Smooth muscle cell (in vitro differentiated cells): ENCODE measurements around the gene CDC42EP3. TPM values are rescaled to one million over a fixed set of nuclear protein-coding genes. Genes with fewer than 3 reads are reported as not detected.
A peak's percentile ranks its signal among the peaks of the same experiment; 100 is the strongest.

Source experiments
- DNase-seq: peaks from one replicate; lab custom pipeline; 2025; ENCODE audit not compliant: unreplicated experiment; lab: John Stamatoyannopoulos, UW
- H2AFZ ChIP-seq: fragments of 200-600 bp; sonication (generic); 2 replicates; pipeline ENCODE4 v1.6.0; 2016; ENCODE audit warnings: antibody characterized with exemption, low read depth, mild to moderate bottlenecking
- H3F3A ChIP-seq: fragments of 200-600 bp; sonication (generic); 2 replicates; pipeline ENCODE4 v1.6.0; 2017; ENCODE audit warnings: antibody characterized with exemption, low read depth
- H3K27ac ChIP-seq: fragments of 200-600 bp; sonication (generic); 2 replicates; pipeline ENCODE4 v1.5.1; 2016; ENCODE audit warnings: low read depth, mild to moderate bottlenecking
- H3K27me3 ChIP-seq: fragments of 200-600 bp; sonication (generic); 2 replicates; pipeline ENCODE4 v1.6.1; 2016; ENCODE audit warnings: low read depth, mild to moderate bottlenecking
- H3K36me3 ChIP-seq: fragments of 200-600 bp; sonication (generic); 2 replicates; pipeline ENCODE4 v1.5.1; 2016; ENCODE audit warnings: low read depth
- H3K4me1 ChIP-seq: fragments of 200-600 bp; sonication (generic); 2 replicates; pipeline ENCODE4 v1.5.1; 2016; ENCODE audit warnings: low read depth
- H3K4me2 ChIP-seq: fragments of 200-600 bp; sonication (generic); 2 replicates; pipeline ENCODE4 v1.6.0; 2016; ENCODE audit warnings: mild to moderate bottlenecking
- H3K4me3 ChIP-seq: fragments of 200-600 bp; sonication (generic); 2 replicates; pipeline ENCODE4 v1.5.1; 2016; ENCODE audit warnings: mild to moderate bottlenecking
- H3K79me2 ChIP-seq: fragments of 200-600 bp; sonication (generic); 2 replicates; pipeline ENCODE4 v1.6.0; 2016; ENCODE audit warnings: low read depth, mild to moderate bottlenecking
- H3K9ac ChIP-seq: fragments of 200-600 bp; sonication (generic); 2 replicates; pipeline ENCODE4 v1.6.0; 2016; ENCODE audit warnings: low read depth
- H3K9me3 ChIP-seq: fragments of 200-600 bp; sonication (generic); replicated peaks from 2 replicates; pipeline ENCODE4 v1.5.1; 2016; ENCODE audit warnings: low read depth
- H4K20me1 ChIP-seq: fragments of 200-600 bp; sonication (generic); 2 replicates; pipeline ENCODE4 v1.6.0; 2016; ENCODE audit warnings: low read depth
- WGBS: methylation state at CpG from one replicate; pipeline ENCODE4 v1.1.7; 2016; ENCODE audit warnings: low lambda C conversion rate; 5-methylcytosine and 5-hydroxymethylcytosine counted together
- polyA plus RNA-seq: library from polyadenylated mRNA; unstranded; fragments of >200 nt; fragmentation: Nextera tagmentation; extraction: Ambion mirVana; gene quantifications from 2 replicates; pipeline ENCODE4 v1.2.1, GENCODE V29; 2016
- total RNA-seq: library from RNA; depleted of rRNA; stranded (reverse); fragments of >200 nt; gene quantifications from 2 replicates; pipeline ENCODE4 v1.2.3, GENCODE V29; 2014
- TF ChIP-seq, protein P1 (sequence below): fragments of 200-600 bp; sonication (generic); IDR thresholded peaks from 2 replicates; pipeline ENCODE4 v1.5.1; 2017; ENCODE audit warnings: borderline replicate concordance, mild to moderate bottlenecking, antibody characterized with exemption; ENCODE audit not compliant: insufficient read depth, poor library complexity, severe bottlenecking

The CDC42EP3 gene
- total and polyA plus RNA-seq, 2 experiments from 2014 or later: 40.0 to 51.1 TPM

GRCh38 chr2:37654932-37655841 lies 16.3 kb downstream of the CDC42EP3 start:
- no peak overlapping the region for H3K9ac ChIP-seq
- no peaks in the 10 kb centered on the region for H3K27me3 ChIP-seq
- peak overlapping the region; percentile 59 for H3K27ac ChIP-seq
- 29% methylated on average over 7 of the region's 7 CpGs for WGBS
- no peaks in the 10 kb centered on the region for H3K9me3 ChIP-seq
- TF ChIP-seq, protein P1, sequence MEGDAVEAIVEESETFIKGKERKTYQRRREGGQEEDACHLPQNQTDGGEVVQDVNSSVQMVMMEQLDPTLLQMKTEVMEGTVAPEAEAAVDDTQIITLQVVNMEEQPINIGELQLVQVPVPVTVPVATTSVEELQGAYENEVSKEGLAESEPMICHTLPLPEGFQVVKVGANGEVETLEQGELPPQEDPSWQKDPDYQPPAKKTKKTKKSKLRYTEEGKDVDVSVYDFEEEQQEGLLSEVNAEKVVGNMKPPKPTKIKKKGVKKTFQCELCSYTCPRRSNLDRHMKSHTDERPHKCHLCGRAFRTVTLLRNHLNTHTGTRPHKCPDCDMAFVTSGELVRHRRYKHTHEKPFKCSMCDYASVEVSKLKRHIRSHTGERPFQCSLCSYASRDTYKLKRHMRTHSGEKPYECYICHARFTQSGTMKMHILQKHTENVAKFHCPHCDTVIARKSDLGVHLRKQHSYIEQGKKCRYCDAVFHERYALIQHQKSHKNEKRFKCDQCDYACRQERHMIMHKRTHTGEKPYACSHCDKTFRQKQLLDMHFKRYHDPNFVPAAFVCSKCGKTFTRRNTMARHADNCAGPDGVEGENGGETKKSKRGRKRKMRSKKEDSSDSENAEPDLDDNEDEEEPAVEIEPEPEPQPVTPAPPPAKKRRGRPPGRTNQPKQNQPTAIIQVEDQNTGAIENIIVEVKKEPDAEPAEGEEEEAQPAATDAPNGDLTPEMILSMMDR: no peak
- H3K4me2 ChIP-seq: peak overlapping the region; percentile 69
- H3K79me2 ChIP-seq: peaks cover 87% of the 10 kb centered on the region
- peak overlapping the region; percentile 6 for H3K4me3 ChIP-seq
- peaks cover 41% of the 10 kb centered on the region for H3K4me1 ChIP-seq
- no peak overlapping the region for H2AFZ ChIP-seq
- DNase-seq: no peak
- peaks cover 85% of the 10 kb centered on the region for H4K20me1 ChIP-seq
- H3K36me3 ChIP-seq: no peaks in the 10 kb centered on the region
- no peaks in the 10 kb centered on the region for H3F3A ChIP-seq

DNA sequence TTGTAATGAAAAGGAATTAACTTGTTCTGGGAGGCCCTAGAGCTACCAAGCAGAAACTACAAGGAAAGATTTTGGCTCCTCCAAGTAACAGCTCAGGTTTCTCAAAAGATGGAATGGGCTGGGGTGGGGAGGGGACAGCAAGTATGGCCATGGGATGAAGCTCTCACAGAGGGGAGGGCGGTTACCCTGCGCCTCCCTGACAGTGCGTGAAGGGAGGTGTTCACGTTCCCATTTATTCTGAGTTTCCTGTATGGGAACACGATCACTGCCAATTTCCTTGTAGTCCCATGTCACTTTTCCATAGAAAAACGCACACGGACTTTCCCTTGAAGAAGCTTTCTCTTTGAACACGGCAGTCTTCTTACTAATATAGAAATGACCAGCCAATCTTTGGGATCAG lies 17.0 kb downstream of the CDC42EP3 start:
- H3K4me1 ChIP-seq: peaks cover 39% of the 10 kb centered on the region
- H3K79me2 ChIP-seq: peaks cover 87% of the 10 kb centered on the region
- H3K9ac ChIP-seq: peak overlapping the region; percentile 10
- H3K36me3 ChIP-seq: no peaks in the 10 kb centered on the region
- H3K4me2 ChIP-seq: peak overlapping the region; percentile 69
- no peak for DNase-seq
- no peaks in the 10 kb centered on the region for H3K27me3 ChIP-seq
- 59% methylated on average over 8 of the region's 8 CpGs for WGBS
- no peaks in the 10 kb centered on the region for H3F3A ChIP-seq
- H3K27ac ChIP-seq: peak overlapping the region; percentile 59
- H4K20me1 ChIP-seq: peaks cover 85% of the 10 kb centered on the region
- peak overlapping the region; percentile 6 for H3K4me3 ChIP-seq
- H3K9me3 ChIP-seq: no peaks in the 10 kb centered on the region
- TF ChIP-seq, protein P1: no peak
- no peak overlapping the region for H2AFZ ChIP-seq

GRCh38 chr2:37653805-37654378 lies 17.6 kb downstream of the CDC42EP3 start:
- Histone ChIP-seq H3K27me3 (no peaks in the 10 kb centered on the region), H3K9ac (peak overlapping the region; percentile 10), H3K79me2 (peaks cover 87% of the 10 kb centered on the region), H4K20me1 (peaks cover 85% of the 10 kb centered on the region), H3K9me3 (no peaks in the 10 kb centered on the region), H2AFZ (no peak overlapping the region), H3K27ac (peak overlapping the region; percentile 59), H3K4me1 (peaks cover 38% of the 10 kb centered on the region), H3F3A (no peaks in the 10 kb centered on the region), H3K4me2 (peak overlapping the region; percentile 69), H3K4me3 (no peak overlapping the region), H3K36me3 (no peaks in the 10 kb centered on the region)
- WGBS: 86% methylated on average over 14 of the region's 14 CpGs
- TF ChIP-seq, protein P1: no peak
- DNase-seq: no peak
